ENCODE measurements around the gene SV2B.

- no peak for TF ChIP-seq EP300 (IDR thresholded peaks at IDR 0.05; ENCODE audit: low read depth)
- no peak for TF ChIP-seq POLR2A (IDR thresholded peaks at IDR 0.05)
- no peak for TF ChIP-seq CTCF (IDR thresholded peaks at IDR 0.05)
- no peak for TF ChIP-seq POLR2AphosphoS5 (IDR thresholded peaks at IDR 0.05)
Observed at GRCh38 chr15:91183596-91183995, 83.5 kb downstream of the SV2B start.

Measured in transverse colon (tissue), 4 donors.